K562 (cell line): ENCODE data around the gene ANXA3. TPM values are rescaled to one million over a fixed set of nuclear protein-coding genes. Genes with fewer than 3 reads are reported as not detected.

Source experiments
- ARID3A ChIP-seq: IDR thresholded peaks from 2 replicates; pipeline ENCODE4 v1.6.1; 2012; ENCODE audit warnings: low read depth, low read length, improper control_type of control experiment, borderline replicate concordance
- CBX1 ChIP-seq: sonication (generic); IDR thresholded peaks from 2 replicates; pipeline ENCODE4 v1.6.1; 2016; ENCODE audit warnings: antibody characterized with exemption, low read depth, mild to moderate bottlenecking
- CEBPG ChIP-seq, 3 experiments: fragments of 200-800 bp in 1 of 3; sonication (Bioruptor generic) in 1 of 3; sonication (generic) in 1 of 3; formaldehyde crosslinking in 1 of 3; IDR thresholded peaks in 2 of 3; conservative IDR thresholded peaks in 1 of 3; 2 replicates each; pipeline versions ENCODE4 v1.6.1 to v1.8.0; 2016 to 2022; ENCODE audit warnings: missing compliant biosample characterization in 2 of 3, missing genetic modification characterization in 2 of 3, mild to moderate bottlenecking in 1 of 3, missing genetic modification reagents in 1 of 3
- DIDO1 ChIP-seq: fragments of 450-650 bp; IDR thresholded peaks from 2 replicates; pipeline ENCODE4 v1.6.1; 2016; ENCODE audit warnings: low read depth, missing biosample characterization, missing genetic modification characterization
- E2F8 ChIP-seq: fragments of 450-650 bp; IDR thresholded peaks from 2 replicates; pipeline ENCODE4 v1.7.1; 2018; ENCODE audit warnings: mild to moderate bottlenecking, low read depth; ENCODE audit not compliant: partially characterized antibody
- ELF1 ChIP-seq: fragments of 200-800 bp; sonication (Bioruptor generic); IDR thresholded peaks from 2 replicates; pipeline ENCODE4 v1.6.1; 2016; ENCODE audit warnings: missing genetic modification characterization, missing compliant biosample characterization
- ELF4 ChIP-seq: fragments of 450-650 bp; formaldehyde crosslinking; IDR thresholded peaks from 2 replicates; pipeline ENCODE4 v1.4.0; 2022; ENCODE audit warnings: missing genetic modification characterization
- HDAC3 ChIP-seq: fragments of 450-650 bp; IDR thresholded peaks from 2 replicates; pipeline ENCODE4 v1.6.1; 2018; ENCODE audit warnings: borderline replicate concordance, mild to moderate bottlenecking, moderate library complexity; ENCODE audit not compliant: partially characterized antibody
- HDAC6 ChIP-seq: IDR thresholded peaks from 2 replicates; pipeline ENCODE4 v1.6.1; 2012; ENCODE audit warnings: low read depth, mild to moderate bottlenecking, control low read depth, inconsistent platforms, low read length, moderate library complexity
- HMG20A ChIP-seq: fragments of 450-650 bp; formaldehyde crosslinking; conservative IDR thresholded peaks from 2 replicates; pipeline ENCODE4 v1.4.0; 2020; ENCODE audit warnings: mild to moderate bottlenecking, mixed read lengths
- MED1 ChIP-seq: sonication (generic); formaldehyde crosslinking; IDR thresholded peaks from 2 replicates; pipeline ENCODE4 v1.8.1; 2023; ENCODE audit warnings: missing genetic modification reagents, borderline replicate concordance
- NCOA4 ChIP-seq: fragments of 450-650 bp; IDR thresholded peaks from 2 replicates; pipeline ENCODE4 v1.6.1; 2018; ENCODE audit warnings: mild to moderate bottlenecking; ENCODE audit not compliant: partially characterized antibody
- NEUROD1 ChIP-seq: fragments of 150-350 bp; IDR thresholded peaks from 2 replicates; pipeline ENCODE4 v1.6.1; 2014; ENCODE audit warnings: borderline replicate concordance, low read length, low read depth; ENCODE audit not compliant: partially characterized antibody
- NKRF ChIP-seq: fragments of 450-650 bp; IDR thresholded peaks from 2 replicates; pipeline ENCODE4 v1.6.1; 2016; ENCODE audit warnings: borderline replicate concordance
- SREBF2 ChIP-seq: sonication (generic); formaldehyde crosslinking; IDR thresholded peaks from 2 replicates; pipeline ENCODE4 v1.4.0; 2020; ENCODE audit warnings: mild to moderate bottlenecking, missing genetic modification reagents
- SRSF9 ChIP-seq: fragments of 200-400 bp; formaldehyde crosslinking; IDR thresholded peaks from 2 replicates; pipeline ENCODE4 v1.6.1; 2017; ENCODE audit warnings: low read depth, low read length, borderline replicate concordance
- TAF7 ChIP-seq: fragments of 450-650 bp; IDR thresholded peaks from 2 replicates; pipeline ENCODE4 v1.6.1; 2016; ENCODE audit warnings: missing genetic modification characterization, missing compliant biosample characterization
- TARDBP ChIP-seq: fragments of 450-650 bp; IDR thresholded peaks from 2 replicates; pipeline ENCODE4 v1.6.1; 2016
- TBL1XR1 ChIP-seq, 2 experiments: IDR thresholded peaks; 2 replicates each; pipeline ENCODE4 v1.6.1; 2012; ENCODE audit warnings: improper control_type of control experiment in 2 of 2, low read length in 2 of 2, mild to moderate bottlenecking in 1 of 2
- TCF3 ChIP-seq: sonication (generic); formaldehyde crosslinking; IDR thresholded peaks from 2 replicates; pipeline ENCODE4 v1.4.0; 2020; ENCODE audit warnings: mild to moderate bottlenecking, missing genetic modification reagents
- ZEB2 ChIP-seq: fragments of 450-650 bp; IDR thresholded peaks from 2 replicates; pipeline ENCODE4 v1.6.1; 2016
- ZKSCAN8 ChIP-seq: fragments of 200-800 bp; sonication (Bioruptor generic); IDR thresholded peaks from 2 replicates; pipeline ENCODE4 v1.6.1; 2016; ENCODE audit warnings: missing genetic modification characterization, missing compliant biosample characterization
- ZNF224 ChIP-seq: sonication (generic); formaldehyde crosslinking; IDR thresholded peaks from 2 replicates; pipeline ENCODE4 v1.8.0; 2022; ENCODE audit warnings: mild to moderate bottlenecking, missing genetic modification reagents
- ZNF766 ChIP-seq: fragments of 200-800 bp; sonication (Bioruptor generic); conservative IDR thresholded peaks from 2 replicates; pipeline ENCODE4 v1.6.1; 2016; ENCODE audit warnings: missing genetic modification characterization, missing compliant biosample characterization
- ZNF79 ChIP-seq: fragments of 250-450 bp; sonication (Bioruptor Pico); IDR thresholded peaks from 2 replicates; pipeline ENCODE4 v1.4.0; 2020; ENCODE audit warnings: low read depth, mild to moderate bottlenecking, moderate library complexity
- polyA plus RNA-seq, 8 experiments: library from polyadenylated mRNA; depleted of rRNA in 4 of 8; stranded (reverse) in 5 of 8; unstranded in 3 of 8; fragments of >200 nt; fragmentation: Nextera tagmentation in 2 of 8; fragmentation: Illumina TruSeq in 1 of 8; extraction: Ambion mirVana in 2 of 8; extraction: Trizol in 1 of 8; gene quantifications; 2 replicates each; pipeline versions ENCODE4 v1.2.1 to v1.2.3, GENCODE V29; 2011 to 2014; ENCODE audit warnings: inconsistent platforms in 1 of 8, missing spikeins in 1 of 8
- total RNA-seq, 7 experiments: library from RNA; depleted of rRNA in 6 of 7; stranded (reverse); fragments of >200 nt in 6 of 7; fragmentation: Illumina TruSeq in 2 of 7; extraction: Trizol in 2 of 7; gene quantifications; 2 replicates each; pipeline versions ENCODE4 v1.2.1 to v1.2.3, GENCODE V29; 2011 to 2021; ENCODE audit warnings: low replicate concordance in 1 of 7

The ANXA3 gene
- total and polyA plus RNA-seq, 9 of the 15 experiments (the other 6 are each of a cell fraction or from before 2014, with no cell fraction given): 6.3 to 15.5 (median 9.8) TPM

GRCh38 chr4:78621395-78621794 lies 69.8 kb downstream of the ANXA3 start (continued):
- no peak for TF ChIP-seq MED1 (CRISPR knock-in tag)
- peak; percentile 56; the same call in 1 of the 2 replicates for TF ChIP-seq ARID3A
- TF ChIP-seq NCOA4: no peak
- no peak for TF ChIP-seq E2F8
- TF ChIP-seq CBX1: no peak
- TF ChIP-seq ZKSCAN8 (CRISPR knock-in tag): no peak
- no peak for TF ChIP-seq HDAC6
- TF ChIP-seq NKRF: no peak
- no peak for TF ChIP-seq ELF4 (CRISPR knock-in tag)
- peak; percentile 82 to 85 for TF ChIP-seq TBL1XR1 (IDR thresholded peaks at IDR 0.05; ENCODE audit: low read length in 2 of 2)
- TF ChIP-seq HDAC3: peak; percentile 70
- TF ChIP-seq CEBPG (CRISPR knock-in tag; IDR thresholded peaks at IDR 0.05): no peak
- no peak for TF ChIP-seq CEBPG (tag; conservative IDR thresholded peaks at IDR 0.05 in 1 of 2, IDR thresholded peaks at IDR 0.05 in 1 of 2)
- TF ChIP-seq ZEB2: no peak
- TF ChIP-seq SRSF9: no peak
- TF ChIP-seq SREBF2 (CRISPR knock-in tag): no peak
- peak; percentile 83 for TF ChIP-seq NEUROD1
- no peak for TF ChIP-seq ZNF224 (CRISPR knock-in tag)
- no peak for TF ChIP-seq HMG20A
- TF ChIP-seq ELF1 (tag): no peak
- TF ChIP-seq TARDBP: no peak
- no peak for TF ChIP-seq TAF7 (tag)
- TF ChIP-seq ZNF79 (CRISPR knock-in tag): no peak
- TF ChIP-seq DIDO1: no peak
- peak; percentile 96 for TF ChIP-seq TCF3 (CRISPR knock-in tag)
- TF ChIP-seq ZNF766 (CRISPR knock-in tag): no peak
